Stimulated activated CD4-positive, alpha-beta T cell treated with anti-CD3 and anti-CD28 coated beads, TNF-alpha, amount 100 ng/mL, for 4 hours (primary cell): ENCODE results near the gene XRCC1.
"Not testable (repeated sequence)": the region's sequence is repeated elsewhere in the genome, so short reads cannot be mapped to it uniquely, and the experiment has no call there.

Experiments used
- DNase-seq, 3 experiments: peaks; one replicate each; pipeline ENCODE4 v3.0.0-alpha.2; 2020; ENCODE audit warnings: low read depth in 3 of 3

Gene XRCC1

DNA sequence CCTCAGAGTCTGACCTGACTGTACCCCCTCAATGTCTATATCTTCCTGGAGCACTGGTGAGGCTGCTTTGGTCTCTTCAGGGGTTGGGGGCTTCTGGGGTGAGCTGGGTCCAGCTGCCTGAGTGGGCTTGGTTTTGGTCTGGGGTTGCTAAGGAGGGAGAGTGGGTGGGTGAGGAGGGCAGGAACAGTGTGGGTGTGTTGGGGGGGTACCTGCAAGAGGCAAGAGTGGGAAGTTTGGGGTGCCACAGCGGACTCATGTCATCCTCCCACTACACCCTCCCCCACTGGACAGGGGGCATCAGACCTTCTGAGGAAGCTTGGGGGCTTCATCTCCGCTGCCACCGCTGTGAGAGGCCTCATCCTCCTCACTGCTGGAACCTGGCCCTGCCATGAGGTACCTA lies 28.7 kb downstream of the XRCC1 start:
- no peak for DNase-seq

DNA sequence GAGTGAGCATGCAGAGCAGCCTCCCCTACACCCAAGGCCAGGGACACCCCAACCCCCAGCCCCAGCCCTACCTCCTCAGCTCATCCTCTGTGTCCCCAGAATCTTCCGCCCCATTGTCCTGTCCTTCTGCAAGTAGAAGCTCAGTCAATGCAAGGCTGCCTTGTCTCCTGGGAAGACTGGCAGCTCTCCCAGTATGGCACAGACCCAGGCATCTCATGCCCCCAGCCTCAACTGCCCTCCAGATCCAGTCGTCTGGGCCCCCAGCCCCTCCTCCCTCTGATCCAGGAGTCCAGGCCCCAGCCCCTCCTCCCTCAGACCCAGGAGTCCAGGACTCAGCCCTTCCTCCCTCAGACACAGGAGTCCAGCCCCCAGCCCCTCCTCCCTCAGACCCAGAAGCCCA lies 29.3 kb downstream of the XRCC1 start:
- DNase-seq, result no peak

DNA sequence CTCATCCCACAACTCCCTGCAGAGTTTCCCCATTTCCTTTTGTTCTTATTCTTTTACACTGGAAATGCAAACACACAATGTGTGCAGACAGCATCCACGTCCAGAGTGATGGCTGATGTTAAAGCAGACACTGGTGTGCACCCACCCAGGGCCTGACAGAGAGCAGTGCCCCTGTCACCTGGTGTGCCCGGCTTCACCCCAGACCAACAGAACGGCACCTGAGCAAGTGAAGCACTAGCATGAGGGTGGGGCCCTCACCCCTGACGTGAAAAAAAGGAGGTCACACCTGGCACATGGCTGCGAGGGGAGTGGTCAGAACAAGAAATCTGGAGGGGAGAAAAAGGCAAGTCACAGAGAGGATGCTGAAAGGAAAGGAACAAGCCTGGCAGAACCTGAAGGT lies 30.1 kb downstream of the XRCC1 start:
- no peak for DNase-seq

DNA sequence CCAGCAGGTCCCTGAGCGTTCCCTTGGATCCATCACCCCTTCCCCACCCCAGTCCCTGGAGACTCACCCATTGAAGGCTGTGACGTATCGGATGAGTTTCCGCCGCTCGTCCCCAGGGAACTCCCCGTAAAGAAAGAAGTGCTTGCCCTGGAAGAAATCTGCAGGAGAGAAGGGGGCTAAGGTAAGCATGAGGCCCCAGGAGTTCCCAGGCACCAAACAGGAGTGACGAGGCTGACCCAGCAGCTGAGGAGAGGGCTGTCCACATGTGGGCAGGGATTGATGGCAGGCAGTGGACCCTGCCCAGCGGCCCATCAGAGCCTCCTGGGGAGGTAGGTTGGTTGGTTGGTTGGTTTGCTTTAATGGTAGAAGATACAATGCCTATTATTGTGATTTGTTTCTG lies 31.2 kb downstream of the XRCC1 start:
- no peak for DNase-seq

DNA sequence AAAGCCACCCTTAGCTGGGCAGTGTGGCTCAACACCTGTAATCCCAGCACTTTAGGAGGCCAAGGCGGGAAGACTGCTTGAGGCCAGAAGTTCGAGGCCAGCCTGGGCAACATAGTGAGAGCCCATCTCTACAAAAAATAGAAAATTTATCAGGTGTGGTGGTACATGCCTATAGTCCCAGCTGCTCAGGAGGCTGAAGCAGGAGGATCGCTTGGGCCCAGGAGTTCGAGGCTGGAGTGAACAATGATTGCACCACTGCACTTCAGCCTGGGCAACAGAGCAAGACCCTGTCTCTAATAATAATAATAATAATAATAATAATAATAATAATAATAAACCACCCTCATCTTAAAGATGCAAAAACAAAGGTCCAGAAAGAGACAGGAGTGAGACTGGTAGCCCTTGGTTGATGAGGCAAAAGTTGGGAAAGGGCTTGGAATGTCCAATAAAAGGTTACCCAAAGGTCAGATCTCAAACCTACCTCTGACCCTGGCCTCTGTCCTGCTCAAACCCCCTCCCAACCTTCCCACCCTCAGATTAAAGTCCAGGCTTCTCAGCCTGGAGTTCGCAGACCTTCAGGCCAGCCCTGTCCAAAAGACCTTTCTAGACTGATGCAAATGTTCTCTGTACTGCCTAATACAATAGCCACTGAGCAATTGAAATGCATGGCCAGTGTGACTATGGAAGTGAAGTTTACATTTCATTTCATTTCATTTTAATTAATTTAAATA lies 33.2 kb downstream of the XRCC1 start:
- DNase-seq, result no peak

DNA sequence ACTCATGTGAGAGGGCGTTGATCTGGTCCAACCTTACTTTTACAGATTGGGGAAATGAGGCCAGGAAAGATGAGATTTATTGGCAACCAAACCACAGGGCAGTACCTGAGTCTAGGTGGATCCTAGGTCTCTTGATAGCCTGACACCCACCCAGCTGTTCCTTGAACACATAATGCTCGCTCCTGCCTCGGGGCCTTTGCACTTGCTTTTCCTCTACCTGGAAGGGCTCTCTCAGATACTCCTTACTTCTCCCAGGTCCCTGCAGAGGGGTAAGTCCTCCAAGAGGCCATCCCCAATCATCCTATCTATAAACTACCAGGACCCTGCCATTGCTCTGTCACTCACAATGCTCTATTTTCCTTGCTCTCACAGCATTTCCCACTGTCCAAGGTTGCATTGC lies 34.9 kb downstream of the XRCC1 start:
- no peak for DNase-seq

DNA sequence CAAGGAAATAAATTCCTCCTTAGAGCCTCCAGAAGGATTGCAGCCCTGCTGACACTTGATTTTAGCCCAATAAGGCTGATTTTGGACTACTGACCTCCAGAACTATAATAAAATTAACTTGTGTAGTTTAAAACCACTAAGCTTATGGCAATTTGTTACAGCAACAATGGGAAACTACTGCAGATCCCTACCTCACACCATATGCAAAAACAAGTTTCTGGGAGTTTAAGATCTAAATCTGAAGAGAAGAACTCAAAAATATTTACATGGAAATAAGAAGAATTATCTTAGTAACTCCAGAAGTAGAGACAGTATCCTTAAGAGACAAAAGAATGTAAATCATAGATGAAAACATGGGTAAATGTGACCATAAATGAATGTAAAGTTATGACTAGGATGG lies 36.4 kb downstream of the XRCC1 start:
- no peak for DNase-seq

DNA sequence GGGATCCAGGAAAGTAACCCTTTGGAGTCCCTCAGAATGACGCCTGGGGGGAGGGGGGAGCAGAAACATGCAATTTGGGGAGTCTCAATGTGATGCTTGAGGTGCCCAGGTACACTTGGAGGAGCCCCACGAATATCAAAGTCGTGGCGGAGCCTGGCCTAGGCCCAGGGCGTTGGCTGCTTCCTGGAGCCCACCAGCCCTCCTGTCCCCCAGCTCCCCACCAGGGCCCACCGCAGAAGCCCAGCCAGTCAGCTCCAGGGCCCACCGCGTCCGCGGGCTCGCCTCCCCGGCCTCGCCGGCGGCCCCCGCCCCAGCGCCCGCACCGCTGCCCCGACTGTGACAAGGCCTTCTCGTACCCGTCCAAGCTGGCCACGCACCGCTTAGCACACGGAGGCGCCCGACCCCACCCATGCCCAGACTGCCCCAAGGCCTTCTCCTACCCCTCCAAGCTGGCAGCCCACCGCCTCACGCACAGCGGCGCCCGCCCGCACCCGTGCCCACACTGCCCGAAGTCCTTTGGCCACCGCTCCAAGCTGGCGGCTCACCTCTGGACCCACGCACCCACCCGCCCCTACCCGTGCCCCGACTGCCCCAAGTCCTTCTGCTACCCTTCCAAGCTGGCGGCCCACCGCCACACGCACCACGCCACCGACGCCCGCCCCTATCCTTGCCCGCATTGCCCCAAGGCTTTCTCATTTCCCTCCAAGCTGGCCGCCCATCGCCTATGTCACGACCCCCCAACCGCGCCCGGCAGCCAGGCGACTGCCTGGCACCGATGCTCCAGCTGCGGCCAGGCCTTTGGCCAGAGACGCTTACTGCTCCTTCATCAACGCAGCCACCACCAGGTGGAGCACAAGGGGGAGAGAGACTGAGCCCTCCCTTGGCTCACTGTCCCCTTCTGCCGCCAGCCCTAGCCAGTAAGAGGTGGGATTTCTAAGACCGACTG lies 40.2 kb downstream of the XRCC1 start:
- DNase-seq, result no peak

DNA sequence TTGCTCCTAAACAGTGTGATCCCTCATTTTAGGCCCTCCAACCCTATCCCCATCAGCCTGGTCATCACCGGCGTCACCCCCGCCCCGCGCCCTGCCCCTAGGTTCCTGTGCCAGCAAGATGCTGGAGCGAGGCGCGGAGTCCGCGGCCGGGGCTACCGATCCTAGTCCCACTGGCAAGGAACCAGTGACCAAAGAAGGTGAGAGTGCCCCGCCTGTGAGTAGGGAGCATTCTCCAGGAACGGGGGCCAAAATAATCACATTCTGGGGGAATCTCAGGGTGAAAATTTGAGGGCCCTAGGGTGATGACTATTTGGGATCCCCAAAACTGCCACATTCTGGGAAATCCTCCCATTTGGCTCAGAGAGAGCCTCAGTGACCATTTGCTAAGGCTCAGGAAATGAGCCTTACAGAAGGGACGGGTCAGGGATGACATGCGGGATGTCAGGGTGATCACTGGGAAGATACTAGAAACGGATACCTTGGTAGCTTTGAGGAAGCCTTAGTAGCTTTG lies 41.0 kb downstream of the XRCC1 start:
- DNase-seq, result no peak

DNA sequence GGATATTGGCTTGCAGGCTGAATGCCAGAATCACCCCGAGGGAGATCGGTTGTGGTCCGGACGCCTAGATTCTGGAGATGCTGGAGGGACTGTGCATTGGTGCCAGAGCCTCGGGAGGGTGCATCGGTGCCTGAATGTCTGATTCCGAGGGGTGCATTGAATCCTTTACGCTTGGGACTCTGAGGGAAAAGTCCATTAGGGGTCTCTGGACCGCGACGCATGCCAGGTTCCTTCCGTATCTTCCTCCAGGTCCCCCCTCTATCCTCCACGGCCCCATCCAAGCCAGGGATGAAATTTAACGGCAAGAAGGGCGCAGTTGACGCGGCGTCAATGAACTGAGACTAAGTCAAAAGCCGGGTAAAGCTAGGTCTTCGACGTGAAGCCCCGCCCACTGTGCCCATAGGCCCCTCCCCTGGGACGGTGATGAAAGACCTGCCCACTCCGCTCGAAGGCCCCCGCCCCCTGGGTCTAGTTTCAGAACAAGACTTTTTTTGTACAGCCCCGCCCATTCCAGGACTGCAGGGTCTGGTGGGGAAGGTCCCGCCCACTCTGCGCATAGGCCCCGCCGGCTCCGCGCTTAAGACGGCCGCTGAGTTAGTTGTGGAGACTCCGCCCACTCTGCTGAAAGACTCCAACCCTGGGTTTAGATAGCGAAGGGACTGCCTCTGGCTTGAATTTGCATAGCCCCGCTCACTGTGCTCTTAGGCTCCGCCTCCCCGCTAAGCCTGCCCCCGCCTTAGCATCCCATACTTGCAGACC lies 41.6 kb downstream of the XRCC1 start:
- peak; percentile 87 to 88 (median 88) for DNase-seq

DNA sequence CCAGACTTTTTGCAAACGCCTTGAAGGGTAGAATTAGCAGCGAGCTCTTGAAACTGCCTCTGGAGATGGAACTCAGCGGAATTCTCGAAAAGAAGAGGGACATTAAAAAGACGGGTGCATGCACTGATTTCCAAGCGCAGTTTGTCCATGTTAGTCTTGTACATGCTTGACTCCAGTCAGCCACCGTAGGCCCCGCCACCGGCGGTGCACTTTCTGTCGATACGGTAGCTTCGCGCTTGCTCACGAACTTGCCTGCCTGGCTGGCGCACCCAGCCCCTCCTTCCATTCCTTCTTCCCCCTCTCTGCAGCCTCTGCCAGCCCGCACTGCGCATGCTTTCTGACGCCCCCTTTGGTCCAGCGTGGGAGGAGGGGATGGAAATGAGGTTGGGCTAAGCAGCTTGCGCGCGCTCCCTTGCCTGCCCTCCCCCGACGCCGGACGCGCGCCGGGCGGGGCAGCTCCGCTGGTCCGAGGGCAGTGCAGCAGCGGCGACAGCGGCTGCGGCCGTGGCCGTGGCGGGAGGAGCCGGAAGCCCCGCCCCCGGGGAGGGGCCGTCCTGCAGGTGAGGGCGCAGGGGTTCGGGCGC lies 42.3 kb downstream of the XRCC1 start, which contains the start of gene ZNF575:
ZNF575 (plus strand) TSS at position 227 of the 584 bp plus-strand sequence. CDS start 1,235 bp downstream, outside the sequence.
- peak; percentile 66 to 78 (median 77) for DNase-seq

DNA sequence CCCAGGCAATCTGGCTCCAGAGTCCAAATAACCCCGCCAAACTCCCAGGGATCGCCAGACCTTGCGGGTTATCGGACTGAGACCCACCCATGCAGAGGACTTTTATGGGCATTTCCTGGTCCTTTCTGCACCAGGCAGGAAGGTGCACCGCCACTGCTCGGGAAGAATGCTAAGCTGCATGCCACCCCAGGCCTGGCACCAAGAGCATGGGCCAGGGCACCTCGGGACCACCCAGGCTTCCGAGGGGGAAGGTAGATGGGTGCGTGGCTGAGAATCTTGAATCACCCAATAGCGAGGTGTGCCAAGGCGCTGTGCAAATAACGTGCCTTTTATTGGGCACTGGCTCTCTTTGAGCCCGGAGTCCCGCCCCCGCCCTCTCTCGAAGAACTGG lies 42.8 kb downstream of the XRCC1 start:
- no peak for DNase-seq

DNA sequence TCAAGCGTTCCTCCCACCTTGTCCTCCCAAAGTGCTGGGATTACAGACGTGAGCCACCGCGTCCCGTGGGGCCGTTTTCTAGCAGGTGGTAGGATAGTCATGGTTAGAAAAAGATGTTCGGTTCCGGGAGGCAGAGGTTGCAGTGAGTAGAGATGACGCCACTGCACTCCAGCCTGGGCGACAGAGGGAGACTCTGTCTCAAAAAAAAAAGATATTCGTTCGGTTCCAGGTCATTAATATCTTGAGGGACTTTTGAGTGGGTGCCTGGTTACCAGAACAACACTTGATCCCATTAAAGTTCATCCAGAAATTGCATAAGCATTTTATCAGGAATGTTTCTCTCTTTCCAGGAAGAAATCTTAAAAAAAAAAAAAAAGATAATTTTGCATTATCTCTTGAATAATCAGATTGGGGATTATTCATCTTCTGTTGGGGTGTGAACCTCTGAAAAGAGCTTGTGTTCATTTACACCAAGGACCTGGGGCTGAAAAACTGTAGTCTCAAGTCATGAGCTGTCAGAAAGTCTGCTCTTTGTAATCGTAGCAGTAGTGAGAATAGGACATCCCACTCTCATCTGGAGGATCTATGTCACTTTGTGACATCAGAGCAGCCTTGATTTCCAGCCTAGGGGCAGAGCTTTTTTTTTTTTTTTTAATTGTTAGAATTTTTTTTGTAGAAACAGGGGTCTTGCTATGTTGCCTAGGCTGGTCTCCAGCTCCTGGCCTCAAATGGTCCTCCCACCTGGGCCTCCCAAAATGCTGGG lies 47.3 kb downstream of the XRCC1 start:
- DNase-seq, result no peak

DNA sequence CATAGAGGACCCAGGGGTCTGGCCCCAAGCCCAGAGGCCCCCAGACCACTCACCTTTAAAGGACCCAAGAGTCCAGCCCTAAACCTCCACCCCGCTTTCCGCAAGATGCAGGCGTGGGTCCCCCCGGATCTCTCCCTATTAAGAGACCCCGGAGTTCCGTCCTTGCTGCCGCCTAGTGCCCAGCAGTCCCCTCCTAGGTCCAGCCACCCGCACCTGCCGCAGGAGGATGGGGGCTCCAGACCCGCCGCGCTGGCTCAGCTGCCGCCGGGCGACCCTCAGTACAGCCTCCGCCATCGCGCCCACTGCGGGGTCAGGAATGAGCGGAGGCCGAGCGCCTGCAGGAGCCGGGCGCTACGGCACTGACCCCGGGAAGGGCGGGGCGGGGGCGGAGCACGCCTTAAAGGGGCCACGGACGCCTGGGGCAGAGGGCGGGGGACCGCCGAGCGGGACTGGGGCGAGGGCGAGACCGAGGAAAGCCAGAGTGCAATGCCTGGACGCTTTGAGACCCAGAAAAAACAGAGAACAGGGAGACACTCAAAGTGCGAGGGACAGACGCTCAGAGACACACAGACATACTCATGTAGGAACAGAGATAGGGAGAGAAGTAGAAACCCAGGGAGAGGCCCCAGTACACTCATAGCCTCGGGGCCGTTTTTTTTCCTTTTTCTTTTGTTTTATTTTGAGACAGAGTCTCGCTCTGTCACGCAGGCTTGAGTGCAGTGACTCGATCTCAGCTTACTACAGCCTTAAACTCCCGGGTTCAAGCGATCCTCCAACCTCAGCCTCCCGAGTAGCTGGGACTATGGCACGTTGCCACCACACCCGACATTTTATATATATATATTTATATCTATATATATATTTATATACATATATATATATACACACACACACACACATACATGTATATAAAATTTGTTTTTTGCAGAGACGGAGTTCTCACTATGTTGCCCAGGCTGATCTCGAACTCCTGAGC lies 48.2 kb downstream of the XRCC1 start, which contains the start of gene ETHE1:
ETHE1 (minus strand) TSS at position 318 of the 976 bp plus-strand sequence; CDS start at position 294, 24 bp downstream.
- DNase-seq, result peak; percentile 39 to 66 (median 48)

DNA sequence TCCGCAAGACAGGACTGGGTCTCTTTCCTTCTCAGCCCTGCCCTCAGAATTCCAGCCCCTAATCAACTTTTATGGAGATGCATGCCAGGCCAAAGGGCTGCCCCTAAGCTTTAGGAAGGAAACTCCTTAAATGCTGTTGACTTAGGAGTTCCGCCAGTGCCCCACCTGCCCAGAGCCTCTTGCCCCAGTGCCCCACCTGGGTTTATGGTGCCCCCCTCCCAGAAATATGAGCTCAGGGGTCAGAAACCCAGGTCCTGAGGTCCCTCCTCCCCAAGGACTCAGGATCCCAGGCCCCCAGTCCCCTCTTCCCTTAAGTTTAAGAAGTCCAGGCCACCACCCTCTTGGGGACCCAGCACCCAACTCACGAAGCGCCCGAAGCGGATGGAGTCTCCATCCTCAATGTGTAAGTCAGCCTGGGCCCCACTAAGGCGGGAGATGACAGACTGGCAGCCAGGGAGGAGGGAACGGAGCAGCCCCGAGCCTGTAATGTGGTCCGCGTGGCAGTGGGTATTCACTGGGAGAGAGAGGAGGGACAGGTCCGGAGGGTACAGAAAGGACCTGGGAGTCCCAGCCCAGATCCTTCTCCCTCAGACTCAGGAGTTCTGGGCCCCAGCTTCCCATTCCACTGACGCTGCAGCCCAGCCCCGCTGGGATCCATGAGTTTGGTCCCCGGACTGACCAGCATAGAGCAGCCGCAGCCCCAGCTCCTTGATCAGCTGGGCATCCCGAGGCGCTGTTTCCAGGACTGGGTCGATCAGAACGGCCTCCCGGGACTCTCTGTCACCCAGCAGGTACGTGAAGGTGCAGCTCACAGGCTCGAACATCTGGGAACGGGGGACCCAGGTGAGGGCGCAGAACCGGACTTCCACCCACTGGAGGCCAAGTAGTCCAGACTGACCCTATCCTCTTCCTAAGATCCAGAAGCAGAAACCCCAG lies 49.2 kb downstream of the XRCC1 start:
- DNase-seq, result peak in 1 of 3 experiments; percentile 8

DNA sequence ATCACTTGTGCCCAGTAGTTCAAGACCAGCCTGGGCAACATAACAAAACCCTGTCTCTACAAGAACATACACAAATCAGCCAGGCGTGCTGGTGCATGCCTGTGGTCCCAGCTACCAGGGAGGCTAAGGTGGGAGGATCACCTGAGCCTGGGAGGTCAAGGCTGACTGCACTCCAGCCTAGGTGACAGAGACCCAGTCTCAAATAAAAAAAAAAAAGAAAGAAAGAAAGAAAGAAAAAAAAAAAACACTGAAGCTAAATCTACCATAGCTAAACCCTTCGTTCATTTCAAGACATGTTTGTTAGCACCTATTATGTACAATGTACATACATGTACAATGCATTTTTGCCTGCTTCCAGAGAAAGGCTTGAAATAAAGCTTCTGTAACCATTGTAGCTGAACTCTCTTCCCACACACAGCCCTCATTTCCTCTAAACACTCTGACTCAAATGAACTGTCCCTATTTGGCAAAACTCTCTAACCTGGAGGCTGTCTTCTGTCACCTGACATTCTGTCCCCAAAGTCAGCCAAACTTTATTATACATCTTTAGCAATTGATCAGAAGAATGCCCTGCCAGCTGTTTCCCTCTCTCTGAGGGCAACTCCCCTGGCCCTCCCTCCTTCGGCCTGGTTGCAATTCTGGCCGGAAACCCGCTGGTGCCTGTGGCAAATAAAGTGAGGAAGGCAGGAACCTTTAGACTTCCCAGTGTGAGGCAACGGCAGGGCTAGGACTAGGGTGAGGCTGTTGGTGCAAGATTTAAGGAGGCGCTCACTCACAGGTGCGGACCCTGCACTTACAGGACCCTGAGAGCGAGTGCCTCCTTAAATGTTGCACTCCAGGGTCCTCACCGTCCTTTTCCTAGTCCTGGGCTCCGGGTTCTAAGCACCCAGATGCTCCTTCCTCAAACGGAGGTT lies 50.1 kb downstream of the XRCC1 start:
- peak in 2 of 3 experiments; percentile 18 to 20 for DNase-seq

DNA sequence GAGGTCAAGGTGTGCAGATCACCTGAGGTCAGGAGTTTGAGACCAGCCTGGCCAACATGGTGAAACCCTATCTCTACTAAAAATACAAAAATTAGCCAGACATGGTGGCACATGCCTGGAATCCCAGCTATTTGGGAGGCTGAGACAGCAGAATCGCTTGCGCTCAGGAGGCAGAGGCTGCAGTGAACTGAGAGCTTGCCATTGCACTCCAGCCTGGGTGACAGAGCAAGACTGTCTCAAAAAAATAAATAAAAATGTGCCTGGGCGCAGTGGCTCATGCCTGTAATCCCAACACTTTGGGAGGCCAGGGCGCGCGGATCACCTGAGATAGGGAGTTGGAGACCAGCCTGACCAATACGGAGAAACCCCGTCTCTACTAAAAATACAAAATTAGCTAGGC lies 51.6 kb downstream of the XRCC1 start:
- not testable (repeated sequence) for DNase-seq
